ENCODE measurements around the gene SPEM3.
A peak's percentile ranks its signal among the peaks of the same experiment; 100 is the strongest.

Gene SPEM3

DNA sequence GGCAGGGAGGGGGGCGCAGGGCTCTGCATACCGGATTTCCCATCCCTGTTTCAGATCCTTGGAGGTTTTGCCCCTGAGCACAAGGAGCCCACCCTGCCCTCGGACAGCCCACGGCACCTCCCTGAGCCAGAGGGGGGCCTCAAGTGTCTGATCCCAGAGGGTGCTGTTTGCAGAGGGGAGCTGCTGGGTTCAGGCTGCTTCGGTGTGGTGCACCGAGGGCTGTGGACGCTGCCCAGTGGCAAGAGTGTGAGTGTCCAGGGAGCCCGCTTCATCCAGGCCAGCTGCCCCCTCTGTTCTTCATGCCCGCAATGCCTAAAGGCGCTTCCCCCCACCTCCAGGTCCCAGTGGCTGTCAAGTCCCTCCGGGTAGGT is 45.3 kb upstream of the SPEM3 start:
- TF ChIP-seq PPARA (CRISPR knock-in tag; IDR thresholded peaks at IDR 0.05; ENCODE audit: borderline replicate concordance) (no peak), RARB (CRISPR knock-in tag; IDR thresholded peaks at IDR 0.05) (no peak), CSRNP3 (CRISPR knock-in tag; IDR thresholded peaks at IDR 0.05) (no peak), CSDC2 (CRISPR knock-in tag; IDR thresholded peaks at IDR 0.05) (no peak), GLIS3 (CRISPR knock-in tag; IDR thresholded peaks at IDR 0.05) (no peak), TSHZ2 (CRISPR knock-in tag; IDR thresholded peaks at IDR 0.05) (no peak), ZFP3 (CRISPR knock-in tag; IDR thresholded peaks at IDR 0.05) (no peak), ZNF565 (CRISPR knock-in tag; conservative IDR thresholded peaks at IDR 0.05; ENCODE audit: low read depth) (no peak), ZNF8 (CRISPR knock-in tag; IDR thresholded peaks at IDR 0.05) (no peak), ZNF70 (CRISPR knock-in tag; IDR thresholded peaks at IDR 0.05) (no peak), ESRRG (CRISPR knock-in tag; IDR thresholded peaks at IDR 0.05) (no peak), SNAI2 (CRISPR knock-in tag; IDR thresholded peaks at IDR 0.05) (no peak)
- TF ChIP-seq, protein P1, sequence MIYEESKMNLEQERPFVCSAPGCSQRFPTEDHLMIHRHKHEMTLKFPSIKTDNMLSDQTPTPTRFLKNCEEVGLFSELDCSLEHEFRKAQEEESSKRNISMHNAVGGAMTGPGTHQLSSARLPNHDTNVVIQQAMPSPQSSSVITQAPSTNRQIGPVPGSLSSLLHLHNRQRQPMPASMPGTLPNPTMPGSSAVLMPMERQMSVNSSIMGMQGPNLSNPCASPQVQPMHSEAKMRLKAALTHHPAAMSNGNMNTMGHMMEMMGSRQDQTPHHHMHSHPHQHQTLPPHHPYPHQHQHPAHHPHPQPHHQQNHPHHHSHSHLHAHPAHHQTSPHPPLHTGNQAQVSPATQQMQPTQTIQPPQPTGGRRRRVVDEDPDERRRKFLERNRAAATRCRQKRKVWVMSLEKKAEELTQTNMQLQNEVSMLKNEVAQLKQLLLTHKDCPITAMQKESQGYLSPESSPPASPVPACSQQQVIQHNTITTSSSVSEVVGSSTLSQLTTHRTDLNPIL (CRISPR knock-in tag; IDR thresholded peaks at IDR 0.05; ENCODE audit: low read depth) = no peak
- peak; percentile 4 for ATAC-seq

GRCh38 chr17:7383742-7384488 is 44.7 kb upstream of the SPEM3 start:
- ATAC-seq = peak; percentile 79

DNA sequence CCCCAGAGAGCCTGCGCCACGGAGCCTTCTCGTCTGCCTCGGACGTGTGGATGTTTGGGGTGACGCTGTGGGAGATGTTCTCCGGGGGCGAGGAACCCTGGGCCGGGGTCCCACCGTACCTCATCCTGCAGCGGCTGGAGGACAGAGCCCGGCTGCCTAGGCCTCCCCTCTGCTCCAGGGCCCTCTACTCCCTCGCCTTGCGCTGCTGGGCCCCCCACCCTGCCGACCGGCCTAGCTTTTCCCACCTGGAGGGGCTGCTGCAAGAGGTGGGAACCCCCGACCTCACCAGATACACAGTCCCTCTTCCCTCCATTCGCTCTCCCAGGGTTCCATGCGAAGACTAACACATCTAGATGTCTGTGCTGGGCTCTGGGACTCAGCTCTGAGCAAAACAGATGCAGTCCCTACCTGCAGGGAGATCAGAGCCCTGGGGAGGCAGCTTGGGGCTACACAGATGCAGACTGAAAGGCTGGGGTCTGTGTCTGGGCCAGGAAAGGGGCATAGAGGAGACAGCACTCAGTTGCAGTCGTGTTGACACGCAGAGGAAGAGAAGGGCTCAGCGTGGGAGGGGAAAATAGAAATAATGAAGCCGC is 44.1 kb upstream of the SPEM3 start:
- ATAC-seq = no peak; the same call in 2 of the 3 replicates
- TF ChIP-seq TCF4 (CRISPR knock-in tag; IDR thresholded peaks at IDR 0.05; ENCODE audit: borderline replicate concordance) (no peak), ZFP3 (CRISPR knock-in tag; IDR thresholded peaks at IDR 0.05) (no peak), OSR1 (CRISPR knock-in tag; IDR thresholded peaks at IDR 0.05) (no peak), ZFP30 (CRISPR knock-in tag; IDR thresholded peaks at IDR 0.05) (no peak), ZNF565 (CRISPR knock-in tag; conservative IDR thresholded peaks at IDR 0.05; ENCODE audit: low read depth) (no peak), PPARA (CRISPR knock-in tag; IDR thresholded peaks at IDR 0.05; ENCODE audit: borderline replicate concordance) (no peak), ZNF8 (CRISPR knock-in tag; IDR thresholded peaks at IDR 0.05) (no peak), TSHZ2 (CRISPR knock-in tag; IDR thresholded peaks at IDR 0.05) (no peak), POU6F1 (CRISPR knock-in tag; IDR thresholded peaks at IDR 0.05; ENCODE audit: borderline replicate concordance, low read depth) (no peak)

More at GRCh38 chr17:7383742-7384488, 44.7 kb upstream of the SPEM3 start:
- TF ChIP-seq BACH2 (CRISPR knock-in tag; IDR thresholded peaks at IDR 0.05; ENCODE audit: borderline replicate concordance) = no peak
- no peak for TF ChIP-seq CSDC2 (CRISPR knock-in tag; IDR thresholded peaks at IDR 0.05)
- no peak for TF ChIP-seq ZNF70 (CRISPR knock-in tag; IDR thresholded peaks at IDR 0.05)
- TF ChIP-seq TCF4 (CRISPR knock-in tag; IDR thresholded peaks at IDR 0.05; ENCODE audit: borderline replicate concordance) = no peak
- no peak for TF ChIP-seq ARNTL (CRISPR knock-in tag; IDR thresholded peaks at IDR 0.05; ENCODE audit: borderline replicate concordance, low read depth)
- no peak for TF ChIP-seq CSRNP3 (CRISPR knock-in tag; IDR thresholded peaks at IDR 0.05)
